LNCAP (cell line): ENCODE results near the gene COL24A1.
A peak's percentile ranks its signal among the peaks of the same experiment; 100 is the strongest.

Experiments
- TF ChIP-seq, protein P1 (sequence below): fragments of 450-650 bp; IDR thresholded peaks from 2 replicates; pipeline ENCODE4 v1.5.1; 2017; ENCODE audit warnings: mild to moderate bottlenecking

Gene COL24A1

DNA sequence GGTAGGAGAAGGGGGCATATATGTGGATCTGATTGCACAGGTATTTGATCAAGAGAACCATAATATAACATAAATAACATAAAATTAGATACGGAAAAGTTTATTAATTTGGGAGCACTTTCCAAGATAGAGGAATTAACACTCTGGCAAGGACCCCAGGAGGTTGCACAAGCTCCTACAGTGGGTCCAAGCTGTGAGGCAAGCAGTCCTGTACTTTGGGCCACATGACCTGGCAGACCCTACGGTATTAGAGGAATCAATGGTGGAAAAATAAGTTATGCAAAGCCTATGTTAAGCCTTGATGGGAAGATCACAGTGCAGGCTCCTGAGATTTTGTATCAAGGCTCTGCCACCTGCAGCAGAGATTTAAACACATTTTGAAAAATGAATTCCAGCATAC, 220.1 kb downstream of the COL24A1 start:
- TF ChIP-seq, protein P1, sequence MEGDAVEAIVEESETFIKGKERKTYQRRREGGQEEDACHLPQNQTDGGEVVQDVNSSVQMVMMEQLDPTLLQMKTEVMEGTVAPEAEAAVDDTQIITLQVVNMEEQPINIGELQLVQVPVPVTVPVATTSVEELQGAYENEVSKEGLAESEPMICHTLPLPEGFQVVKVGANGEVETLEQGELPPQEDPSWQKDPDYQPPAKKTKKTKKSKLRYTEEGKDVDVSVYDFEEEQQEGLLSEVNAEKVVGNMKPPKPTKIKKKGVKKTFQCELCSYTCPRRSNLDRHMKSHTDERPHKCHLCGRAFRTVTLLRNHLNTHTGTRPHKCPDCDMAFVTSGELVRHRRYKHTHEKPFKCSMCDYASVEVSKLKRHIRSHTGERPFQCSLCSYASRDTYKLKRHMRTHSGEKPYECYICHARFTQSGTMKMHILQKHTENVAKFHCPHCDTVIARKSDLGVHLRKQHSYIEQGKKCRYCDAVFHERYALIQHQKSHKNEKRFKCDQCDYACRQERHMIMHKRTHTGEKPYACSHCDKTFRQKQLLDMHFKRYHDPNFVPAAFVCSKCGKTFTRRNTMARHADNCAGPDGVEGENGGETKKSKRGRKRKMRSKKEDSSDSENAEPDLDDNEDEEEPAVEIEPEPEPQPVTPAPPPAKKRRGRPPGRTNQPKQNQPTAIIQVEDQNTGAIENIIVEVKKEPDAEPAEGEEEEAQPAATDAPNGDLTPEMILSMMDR, result no peak

GRCh38 chr1:85936057-85936456, 220.5 kb downstream of the COL24A1 start:
- TF ChIP-seq, protein P1, result no peak

GRCh38 chr1:85935234-85935633, 221.3 kb downstream of the COL24A1 start:
- TF ChIP-seq, protein P1, result no peak

DNA sequence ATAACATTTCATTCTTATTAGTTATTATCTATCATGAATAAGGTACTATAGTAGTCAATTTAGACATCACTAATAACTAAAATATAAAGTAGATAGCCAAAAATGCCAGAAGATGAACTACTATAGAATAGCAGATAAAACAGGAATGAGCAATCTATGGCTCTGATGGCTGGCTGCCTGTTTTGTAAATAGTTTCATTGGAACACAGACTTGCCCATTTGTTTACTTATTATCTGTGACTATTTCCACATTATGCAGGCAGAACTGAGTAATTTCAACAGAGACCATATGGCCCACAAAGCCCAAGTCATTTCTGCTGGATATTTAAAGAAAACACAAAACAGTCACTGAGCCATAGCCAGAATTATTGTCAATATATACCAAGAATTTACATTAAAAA, 222.1 kb downstream of the COL24A1 start:
- TF ChIP-seq, protein P1, result no peak

- TF ChIP-seq, protein P1, result no peak
Observed at GRCh38 chr1:85933961-85934360, 222.6 kb downstream of the COL24A1 start.

- TF ChIP-seq, protein P1, result peak; percentile 39; the same call in 1 of the 2 replicates
Observed at GRCh38 chr1:85911742-85912141, 244.8 kb downstream of the COL24A1 start.

DNA sequence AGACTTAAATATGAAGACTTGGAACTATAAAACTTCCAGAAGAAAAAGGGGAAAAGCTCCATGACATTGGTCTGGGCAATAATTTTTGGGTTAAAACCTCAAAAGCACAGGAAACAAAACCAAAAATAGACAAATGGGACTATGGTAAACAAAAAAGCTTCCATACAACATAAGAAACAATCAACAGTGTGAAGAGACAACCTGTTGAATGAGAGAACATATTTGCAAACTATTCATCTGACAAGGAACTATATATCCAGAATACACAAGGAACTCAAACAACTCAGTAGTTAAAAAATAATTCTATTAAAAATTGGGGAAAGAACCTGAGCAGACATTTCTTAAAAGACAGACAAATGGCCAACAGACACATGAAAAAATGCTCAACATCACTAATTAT, 255.7 kb downstream of the COL24A1 start:
- TF ChIP-seq, protein P1, result no peak

DNA sequence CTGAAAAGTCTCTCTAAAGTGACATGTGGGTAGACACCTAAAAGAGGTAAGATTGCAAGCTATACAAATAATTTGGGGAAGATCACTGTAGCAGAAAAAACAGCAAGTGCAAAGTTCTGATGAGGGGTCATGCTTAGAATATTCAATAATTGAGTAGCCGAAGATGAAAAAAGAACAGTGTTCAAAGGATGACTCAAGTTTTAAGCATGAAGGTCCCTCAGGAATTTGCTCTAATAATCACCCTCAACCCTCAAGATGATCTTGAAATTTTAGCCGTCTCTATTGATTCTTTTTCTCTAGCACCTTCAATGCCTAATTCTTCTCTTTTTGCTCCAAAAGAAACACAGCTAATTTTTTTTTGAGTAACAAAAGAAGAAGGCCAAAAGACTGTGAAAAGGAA, 257.7 kb downstream of the COL24A1 start:
- TF ChIP-seq, protein P1, result no peak
